ELF-1 (cell line): ENCODE results near the gene LIMCH1.
"Not testable (repeated sequence)": the region's sequence is repeated elsewhere in the genome, so short reads cannot be mapped to it uniquely, and the experiment has no call there.

Experiments
- DNase-seq: peaks from one replicate; pipeline ENCODE4 v3.0.0-alpha.2; 2016; ENCODE audit warnings: low read depth, low spot score

Gene LIMCH1

DNA sequence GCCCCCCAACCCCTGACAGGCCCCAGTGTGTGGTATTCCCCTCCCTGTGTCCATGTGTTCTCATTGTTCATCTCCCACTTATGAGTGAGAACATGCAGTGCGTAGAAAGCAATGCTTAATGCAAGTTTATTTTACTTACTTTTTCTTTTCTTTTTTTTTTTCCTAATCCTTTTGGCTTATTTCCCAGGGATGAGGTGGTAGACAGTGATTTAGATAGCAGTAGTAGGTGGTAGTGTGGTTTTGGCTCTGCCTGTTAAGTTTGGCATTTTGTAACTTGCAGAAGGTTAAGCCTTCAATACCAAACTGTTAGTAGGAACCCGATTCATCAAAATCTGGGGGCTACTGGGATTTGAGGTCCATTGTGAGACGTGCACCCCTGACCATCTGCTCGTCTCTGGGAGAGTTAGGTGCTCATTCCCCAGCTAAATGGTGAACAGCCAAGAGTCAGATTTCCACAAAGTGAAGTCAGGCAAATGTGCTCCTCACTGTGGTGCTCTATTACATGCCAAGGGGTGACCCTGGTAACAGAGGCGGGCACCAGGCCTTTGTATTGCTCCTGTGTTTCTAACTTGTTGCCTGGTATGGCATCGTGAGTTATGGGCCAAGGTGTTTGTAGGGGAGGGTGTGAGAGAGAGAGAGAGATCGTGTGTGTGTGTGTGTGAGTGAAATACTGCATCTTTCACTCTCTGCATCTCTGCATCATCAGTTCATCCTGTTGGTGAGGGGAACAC lies 140.3 kb downstream of the LIMCH1 start:
- no peak for DNase-seq

GRCh38 chr4:41678951-41679350 lies 141.0 kb downstream of the LIMCH1 start:
- DNase-seq: no peak

GRCh38 chr4:41679991-41680390 lies 142.0 kb downstream of the LIMCH1 start:
- DNase-seq: no peak

- DNase-seq: no peak
Measured at GRCh38 chr4:41681054-41681453, 143.1 kb downstream of the LIMCH1 start.

GRCh38 chr4:41683326-41683725 lies 145.4 kb downstream of the LIMCH1 start:
- DNase-seq: no peak

GRCh38 chr4:41686893-41687292 lies 148.9 kb downstream of the LIMCH1 start:
- no peak for DNase-seq

DNA sequence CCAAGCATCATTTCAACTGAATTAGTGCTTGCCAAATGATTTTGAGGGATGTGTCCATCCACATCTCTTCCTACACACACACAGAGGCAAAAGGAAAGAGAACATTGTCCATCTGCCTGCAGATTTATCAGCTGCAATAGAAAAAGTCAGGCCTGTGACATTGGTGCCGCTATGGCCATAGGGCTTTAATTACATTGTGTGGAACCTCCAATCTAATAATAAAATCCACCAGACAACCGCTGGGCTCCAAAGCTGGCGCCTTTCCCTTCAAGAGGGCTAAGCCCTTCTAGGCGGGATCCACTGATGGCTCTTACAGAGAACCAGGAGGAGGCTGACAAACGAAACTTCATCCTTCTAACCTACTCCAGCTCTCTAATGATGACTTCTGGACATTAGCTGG lies 150.0 kb downstream of the LIMCH1 start:
- DNase-seq: no peak

DNA sequence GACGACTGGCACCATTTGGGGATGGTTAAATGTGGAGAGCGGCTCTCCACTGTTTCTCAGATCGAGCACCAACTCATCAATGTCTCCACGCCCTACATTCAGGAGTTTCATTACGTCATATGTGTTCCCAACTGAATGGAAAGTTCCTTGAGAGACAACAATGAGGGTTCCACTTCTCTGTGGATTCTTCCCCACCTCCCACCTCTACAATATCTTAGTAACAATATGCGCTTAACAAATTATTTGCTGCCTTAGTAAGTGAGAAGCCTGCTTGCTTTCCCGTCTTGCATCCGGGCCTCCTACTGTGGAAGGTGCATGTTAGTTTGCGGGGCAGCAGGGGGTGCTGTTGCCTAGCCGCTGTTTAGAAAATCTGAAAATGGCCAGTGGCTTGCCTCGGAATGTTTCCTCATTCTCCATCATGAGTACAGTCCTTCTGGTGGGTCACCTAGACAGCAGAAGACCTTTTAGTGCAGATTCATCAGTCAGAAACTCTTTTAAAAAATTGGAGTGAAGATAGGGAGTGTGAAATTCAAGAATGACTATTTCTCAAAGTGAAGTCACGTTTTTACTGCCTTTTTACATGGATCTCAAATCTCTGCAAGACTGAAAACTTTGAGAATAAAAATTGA lies 154.9 kb downstream of the LIMCH1 start:
- peak; percentile 76 for DNase-seq

DNA sequence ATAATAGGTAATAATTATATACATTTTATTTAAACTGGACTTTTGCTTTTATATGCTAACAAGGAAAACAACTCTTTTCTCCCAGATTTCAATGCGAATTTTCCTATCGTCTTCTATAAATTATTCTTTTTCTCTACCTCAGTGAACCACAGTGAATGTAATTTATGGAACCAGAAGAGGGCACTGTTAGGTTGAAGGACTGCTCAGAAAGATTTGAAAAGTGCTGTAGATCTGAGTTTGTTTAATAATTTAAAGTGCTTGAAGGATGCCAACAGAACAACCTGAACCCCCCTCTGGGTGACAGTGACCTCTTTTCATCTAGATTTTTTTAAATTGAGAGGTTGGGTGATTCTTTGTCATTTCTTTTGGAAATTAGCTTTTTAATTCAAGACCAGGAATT lies 155.7 kb downstream of the LIMCH1 start:
- no peak for DNase-seq

GRCh38 chr4:41696131-41696530 lies 158.2 kb downstream of the LIMCH1 start:
- DNase-seq: no peak

DNA sequence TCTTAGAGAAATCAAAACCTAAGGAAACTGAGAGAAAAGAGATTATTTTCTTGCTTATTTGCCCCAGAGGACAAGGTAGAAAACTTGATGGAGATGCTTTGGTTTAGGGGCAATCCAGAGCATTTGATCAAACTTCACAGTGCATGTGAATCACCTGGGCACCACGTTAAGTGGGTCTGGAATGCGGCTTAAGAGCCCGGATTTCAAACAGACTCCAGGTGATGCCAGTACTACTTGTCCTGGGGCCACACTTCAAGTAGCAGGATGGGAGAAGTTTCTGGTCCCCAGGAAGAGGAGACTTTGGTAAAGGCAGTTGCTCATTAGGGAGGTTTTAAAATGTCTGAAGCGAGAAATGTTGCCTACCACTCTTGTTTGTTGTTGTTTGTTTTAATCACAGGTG lies 158.8 kb downstream of the LIMCH1 start:
- no peak for DNase-seq

GRCh38 chr4:41701983-41702382 lies 164.0 kb downstream of the LIMCH1 start:
- DNase-seq: no peak

- DNase-seq: no peak
Measured at GRCh38 chr4:41702770-41703169, 164.8 kb downstream of the LIMCH1 start.

DNA sequence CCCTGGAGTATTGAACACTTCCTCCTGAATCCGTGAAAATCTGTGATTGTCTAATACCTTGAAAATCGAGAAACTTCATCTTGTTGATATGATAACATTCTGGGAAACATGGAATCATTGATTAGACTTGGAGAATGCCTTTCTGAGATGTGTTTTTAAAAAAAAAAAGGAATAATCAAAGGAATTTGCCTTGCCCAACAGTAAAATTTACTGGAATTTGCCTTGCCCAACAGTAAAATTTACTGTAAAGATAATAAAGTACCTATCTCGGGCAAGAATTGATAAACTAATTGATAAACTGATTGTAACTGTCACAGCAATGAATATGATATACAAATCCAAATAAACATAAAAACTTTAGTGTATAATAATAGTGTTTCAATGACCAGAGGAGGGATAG lies 165.8 kb downstream of the LIMCH1 start:
- DNase-seq: no peak

DNA sequence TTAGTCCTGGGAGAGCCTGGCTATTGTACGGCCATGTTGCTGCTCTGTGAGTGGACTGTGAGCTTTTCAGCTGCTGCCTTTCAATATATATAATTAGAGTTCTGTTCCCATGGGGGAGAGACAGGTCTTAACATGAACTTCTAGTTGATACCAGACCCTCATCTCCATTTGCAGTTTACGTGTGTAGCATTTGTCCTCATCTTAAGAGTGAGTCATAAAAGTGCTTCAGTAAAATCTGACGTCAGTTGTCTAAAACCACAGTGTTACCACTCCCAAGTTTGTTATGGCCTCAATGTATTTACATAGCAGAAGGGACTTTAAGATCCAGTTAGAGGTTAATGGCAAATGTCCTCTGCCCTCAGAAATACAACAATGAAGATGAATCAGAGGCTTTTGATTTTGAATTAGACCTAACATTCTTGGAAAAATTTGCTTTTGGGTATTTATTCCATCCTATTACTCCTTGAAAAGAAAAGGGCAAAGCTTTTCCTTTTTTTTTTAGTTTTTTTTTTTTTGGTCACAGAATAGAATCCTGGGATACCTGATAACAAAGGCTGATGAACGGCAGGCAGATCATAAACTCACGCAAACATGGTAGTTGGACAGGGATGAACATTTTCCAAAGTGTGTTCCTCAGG lies 172.0 kb downstream of the LIMCH1 start:
- DNase-seq: no peak

- DNase-seq: not testable (repeated sequence)
Measured at GRCh38 chr4:41711654-41712053, 173.7 kb downstream of the LIMCH1 start.

GRCh38 chr4:41712425-41712824 lies 174.5 kb downstream of the LIMCH1 start:
- DNase-seq: no peak

- no peak for DNase-seq
Measured at GRCh38 chr4:41713768-41714167, 175.8 kb downstream of the LIMCH1 start.

DNA sequence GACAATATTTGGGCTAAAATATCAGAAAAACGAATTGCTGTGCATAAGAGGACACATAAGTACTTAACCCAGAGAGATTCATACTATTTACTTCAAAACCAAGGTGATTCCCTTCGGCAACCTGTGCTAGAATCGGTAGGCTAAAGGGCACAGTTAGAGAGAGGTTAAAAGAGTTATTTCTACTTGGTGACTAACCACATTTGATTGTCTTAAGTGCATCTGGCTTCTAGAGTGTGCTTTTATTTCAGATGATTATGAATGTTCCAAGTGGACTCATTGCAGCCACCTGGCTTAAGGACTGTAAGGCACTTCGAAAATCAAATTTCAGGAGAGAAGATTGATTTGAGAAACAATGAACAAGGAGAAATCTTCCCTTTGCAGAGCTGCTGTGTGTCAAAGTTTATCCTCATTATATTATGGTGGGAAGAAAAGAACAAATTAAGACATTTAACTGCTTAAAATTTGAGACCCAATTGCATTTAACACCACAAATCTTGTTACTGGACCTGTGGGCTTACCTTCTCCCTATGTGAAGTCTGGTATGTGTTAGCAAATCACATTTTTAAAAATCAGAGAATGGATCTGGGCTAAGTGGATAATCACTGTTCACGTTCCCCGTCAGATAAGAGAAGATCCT lies 176.5 kb downstream of the LIMCH1 start:
- DNase-seq: no peak

DNA sequence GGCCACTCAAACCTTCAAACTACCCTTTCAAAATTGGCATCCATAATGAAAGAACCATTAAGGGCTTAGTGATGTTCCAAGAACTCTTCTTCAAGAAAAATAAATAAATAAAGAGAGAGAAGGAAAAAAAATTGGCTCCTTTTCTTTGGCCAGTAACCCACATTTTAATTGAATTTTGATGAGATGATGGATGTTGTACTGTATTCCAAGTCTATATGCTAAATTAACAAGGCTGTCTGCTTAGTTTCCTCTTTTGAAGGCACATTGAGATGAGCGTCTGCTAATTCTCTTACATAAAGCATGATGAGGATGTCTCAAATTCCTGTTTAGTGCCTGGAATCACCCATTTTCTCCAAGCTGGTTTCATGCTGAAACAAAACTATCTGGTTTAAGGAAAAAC lies 177.2 kb downstream of the LIMCH1 start:
- no peak for DNase-seq

- DNase-seq: no peak
Measured at GRCh38 chr4:41718907-41719306, 180.9 kb downstream of the LIMCH1 start.

DNA sequence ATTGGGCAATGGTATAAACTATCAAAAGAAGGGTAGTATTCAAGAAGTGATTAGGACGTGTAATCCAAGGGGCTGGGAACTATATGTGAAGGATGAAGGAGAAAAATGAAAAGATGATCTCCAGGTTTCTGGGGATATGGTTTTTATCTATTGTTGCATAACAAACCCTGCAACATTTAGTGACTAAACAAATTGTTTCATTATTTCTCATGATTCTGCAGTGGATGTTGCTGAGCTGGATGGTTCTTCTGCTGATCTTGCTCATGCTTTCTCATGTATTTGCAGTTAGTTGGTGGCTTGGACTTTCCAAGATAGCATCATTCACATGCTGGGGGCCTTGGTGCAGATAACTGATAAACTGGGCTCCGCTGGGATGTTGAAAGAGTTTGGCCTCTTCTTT lies 181.5 kb downstream of the LIMCH1 start:
- DNase-seq: no peak

GRCh38 chr4:41722181-41722580 lies 184.2 kb downstream of the LIMCH1 start:
- no peak for DNase-seq
